ENCODE measurements around the gene FER1L5. TPM values are rescaled to one million over a fixed set of nuclear protein-coding genes. Genes with fewer than 3 reads are reported as not detected.

FER1L5 gene
- 0.52 TPM for total RNA-seq

DNA sequence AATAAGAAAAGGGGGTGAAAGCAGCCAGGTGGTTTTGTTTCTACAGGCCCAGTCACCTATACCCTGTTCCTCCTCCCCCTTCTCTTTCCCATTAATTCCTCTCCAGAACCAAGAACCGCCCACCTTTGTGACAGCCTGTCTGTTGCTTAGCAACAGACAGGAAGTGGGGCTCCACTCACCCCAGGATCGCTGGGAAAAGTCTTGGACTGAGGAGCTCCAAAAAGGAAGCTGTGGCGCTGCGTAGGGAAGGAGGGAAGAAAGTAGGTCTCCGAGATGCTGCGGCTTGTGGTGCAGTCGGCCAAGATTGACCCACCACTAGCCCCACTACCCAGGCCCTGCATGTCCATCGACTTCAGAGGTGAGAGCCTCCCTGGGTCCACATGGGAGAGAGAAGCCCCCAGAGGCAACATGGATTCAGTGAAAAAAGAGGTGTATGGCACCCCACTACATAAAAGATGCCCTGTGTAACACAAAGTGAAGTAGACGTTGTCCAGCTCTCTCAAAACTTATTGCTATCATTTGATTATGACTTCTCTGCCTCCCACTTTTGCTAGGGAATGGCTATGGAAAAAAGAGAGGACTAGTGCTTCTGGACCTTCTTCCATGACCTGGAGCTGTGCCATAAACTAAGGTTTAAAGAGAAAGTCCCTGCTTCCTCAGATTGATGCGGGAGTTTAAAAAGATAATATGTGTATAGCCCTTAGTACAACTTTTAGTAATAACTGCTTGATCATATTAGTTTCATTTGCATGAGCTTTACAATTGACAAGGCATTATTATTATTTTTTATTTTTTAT lies at the start of gene FER1L5:
Gene FER1L5 (plus strand): TSS at position 201 of the 797 bp plus-strand sequence. CDS start 73 bp downstream, at position 274.
- H3K36me3 ChIP-seq (ENCODE audit: control insufficient read depth in 3 of 3, insufficient read depth in 3 of 3, low read length in 3 of 3) = no peaks in the 10 kb centered on the region
- H3K4me3 ChIP-seq (ENCODE audit: low read length in 3 of 3) = no peak within 1 kb of the TSS
- no peak within 1 kb of the TSS for H3K27ac ChIP-seq (ENCODE audit: low read depth, low read length)
- H3K27me3 ChIP-seq (ENCODE audit: control insufficient read depth in 3 of 3, insufficient read depth in 3 of 3, low read length in 3 of 3) = no peaks in the 10 kb centered on the region
- peaks cover 5% of the 10 kb centered on the region in 3 donors for H3K4me1 ChIP-seq (ENCODE audit: control insufficient read depth in 3 of 3, insufficient read depth in 3 of 3, low read length in 3 of 3)
- no peak within 1 kb of the TSS for H3K9ac ChIP-seq (ENCODE audit: low read depth in 1 of 3, low read length in 3 of 3)
- H3K9me3 ChIP-seq (ENCODE audit: control insufficient read depth in 3 of 3, low read length in 3 of 3) = no peaks in the 10 kb centered on the region

DNA sequence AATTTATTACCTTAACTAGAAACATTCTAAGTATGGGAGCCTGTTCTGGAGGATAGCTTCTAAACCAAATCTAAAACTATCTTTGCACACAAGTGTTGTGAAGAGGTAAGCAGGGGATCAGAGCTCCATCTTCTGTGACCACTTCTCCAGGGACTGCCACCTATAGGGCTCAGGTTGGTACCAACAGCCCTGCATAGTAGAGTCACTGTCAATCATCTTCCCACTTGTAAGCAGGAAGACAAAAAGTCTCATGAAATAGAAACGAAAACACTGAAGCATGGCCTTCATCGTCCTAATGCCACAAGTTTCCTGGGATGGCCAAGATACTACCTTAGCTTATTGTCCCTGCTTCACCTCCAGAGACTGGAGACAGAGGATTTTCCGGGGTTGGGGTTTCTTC lies 48.3 kb upstream of the FER1L5 start:
- H3K9me3 ChIP-seq (ENCODE audit: control insufficient read depth in 3 of 3, low read length in 3 of 3) = no peaks in the 10 kb centered on the region
- no peak overlapping the region for H3K4me3 ChIP-seq (ENCODE audit: low read length in 3 of 3)
- H3K27ac ChIP-seq (ENCODE audit: low read depth, low read length) = no peak overlapping the region
- peaks cover 15 to 20% (median 19%) of the 10 kb centered on the region in 3 donors for H3K4me1 ChIP-seq (ENCODE audit: control insufficient read depth in 3 of 3, insufficient read depth in 3 of 3, low read length in 3 of 3)
- no peak overlapping the region for H3K9ac ChIP-seq (ENCODE audit: low read depth in 1 of 3, low read length in 3 of 3)
- no peaks in the 10 kb centered on the region for H3K27me3 ChIP-seq (ENCODE audit: control insufficient read depth in 3 of 3, insufficient read depth in 3 of 3, low read length in 3 of 3)
- H3K36me3 ChIP-seq (ENCODE audit: control insufficient read depth in 3 of 3, insufficient read depth in 3 of 3, low read length in 3 of 3) = peaks cover 29 to 45% (median 44%) of the 10 kb centered on the region in 3 donors

DNA sequence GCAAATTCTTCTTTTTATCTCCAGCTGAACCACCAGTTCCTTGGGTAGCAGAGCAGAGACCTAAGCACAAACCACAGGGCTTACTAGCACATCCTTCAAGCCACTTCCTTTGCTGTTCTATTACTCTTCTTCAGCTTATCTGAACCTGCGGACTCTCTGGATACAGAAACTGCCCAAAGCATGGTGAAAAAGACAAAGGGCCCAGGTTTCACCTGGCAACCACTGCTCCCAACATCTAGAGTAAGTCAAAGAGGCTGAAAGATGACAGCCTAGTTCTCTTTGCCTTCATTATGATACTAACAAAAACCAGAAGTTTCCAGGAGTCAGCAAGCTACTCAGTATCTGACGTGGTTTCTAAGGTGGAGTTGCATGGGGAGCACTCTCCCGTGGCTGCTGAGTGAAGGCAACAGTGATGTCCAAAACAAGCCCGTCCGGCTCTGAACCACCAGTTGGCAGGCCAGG lies 47.8 kb upstream of the FER1L5 start:
- Histone ChIP-seq H3K4me1 (ENCODE audit: control insufficient read depth in 3 of 3, insufficient read depth in 3 of 3, low read length in 3 of 3) (peaks cover 15 to 20% (median 19%) of the 10 kb centered on the region in 3 donors), H3K27ac (ENCODE audit: low read depth, low read length) (no peak overlapping the region), H3K36me3 (ENCODE audit: control insufficient read depth in 3 of 3, insufficient read depth in 3 of 3, low read length in 3 of 3) (peaks cover 29 to 45% (median 41%) of the 10 kb centered on the region in 3 donors)

DNA sequence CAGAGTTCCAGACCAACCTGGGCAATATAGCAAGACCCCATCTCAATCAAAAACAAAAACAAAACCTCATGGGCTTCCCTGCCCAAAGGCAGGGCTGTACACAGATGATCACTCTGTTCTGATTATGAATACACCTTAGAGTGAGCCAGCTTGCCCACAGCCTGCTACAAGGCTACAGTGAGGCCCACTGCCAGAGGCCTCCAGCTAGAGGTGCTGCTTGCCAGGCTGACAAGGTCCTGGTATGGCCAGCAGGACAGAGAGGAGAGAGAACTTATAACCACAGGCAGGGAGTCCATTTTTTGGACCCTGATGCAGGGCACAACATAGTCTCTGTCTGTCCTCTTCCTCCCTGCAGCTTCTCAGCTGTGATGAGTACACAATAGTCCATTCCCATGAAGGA lies 46.0 kb upstream of the FER1L5 start:
- no peaks in the 10 kb centered on the region for H3K9me3 ChIP-seq (ENCODE audit: control insufficient read depth in 3 of 3, low read length in 3 of 3)
- H3K4me1 ChIP-seq (ENCODE audit: control insufficient read depth in 3 of 3, insufficient read depth in 3 of 3, low read length in 3 of 3) = peaks cover 17 to 21% (median 17%) of the 10 kb centered on the region in 3 donors
- no peak overlapping the region for H3K4me3 ChIP-seq (ENCODE audit: low read length in 3 of 3)
- no peaks in the 10 kb centered on the region for H3K27me3 ChIP-seq (ENCODE audit: control insufficient read depth in 3 of 3, insufficient read depth in 3 of 3, low read length in 3 of 3)
- no peak overlapping the region for H3K9ac ChIP-seq (ENCODE audit: low read depth in 1 of 3, low read length in 3 of 3)
- peaks cover 39 to 56% (median 50%) of the 10 kb centered on the region in 3 donors for H3K36me3 ChIP-seq (ENCODE audit: control insufficient read depth in 3 of 3, insufficient read depth in 3 of 3, low read length in 3 of 3)
- no peak overlapping the region for H3K27ac ChIP-seq (ENCODE audit: low read depth, low read length)

More for the DNA sequence above, 47.8 kb upstream of the FER1L5 start:
- Histone ChIP-seq H3K27me3 (ENCODE audit: control insufficient read depth in 3 of 3, insufficient read depth in 3 of 3, low read length in 3 of 3) (no peaks in the 10 kb centered on the region), H3K9me3 (ENCODE audit: control insufficient read depth in 3 of 3, low read length in 3 of 3) (no peaks in the 10 kb centered on the region), H3K4me3 (ENCODE audit: low read length in 3 of 3) (no peak overlapping the region), H3K9ac (ENCODE audit: low read depth in 1 of 3, low read length in 3 of 3) (no peak overlapping the region)

DNA sequence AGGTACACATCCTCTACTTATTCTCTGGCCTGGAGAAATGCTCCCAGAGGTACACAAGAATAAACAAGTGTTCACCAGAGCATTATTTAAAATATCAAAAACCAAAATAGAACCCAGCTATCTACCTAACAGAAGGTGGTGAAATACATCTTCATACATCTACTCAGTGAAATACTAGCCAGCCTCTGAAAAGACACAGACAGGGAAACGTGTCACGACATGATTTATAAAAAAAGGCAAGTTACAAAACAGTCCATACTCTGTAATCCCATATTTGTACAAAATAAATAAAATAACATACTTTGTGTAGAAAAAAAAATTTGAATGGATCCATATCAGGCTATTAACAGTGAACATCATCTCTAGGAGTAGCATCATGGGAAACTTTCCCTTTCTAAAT lies 42.6 kb upstream of the FER1L5 start:
- Histone ChIP-seq H3K9ac (ENCODE audit: low read depth in 1 of 3, low read length in 3 of 3) (no peak overlapping the region), H3K36me3 (ENCODE audit: control insufficient read depth in 3 of 3, insufficient read depth in 3 of 3, low read length in 3 of 3) (peaks cover 50 to 59% (median 54%) of the 10 kb centered on the region in 3 donors), H3K27me3 (ENCODE audit: control insufficient read depth in 3 of 3, insufficient read depth in 3 of 3, low read length in 3 of 3) (no peaks in the 10 kb centered on the region), H3K4me3 (ENCODE audit: low read length in 3 of 3) (no peak overlapping the region), H3K4me1 (ENCODE audit: control insufficient read depth in 3 of 3, insufficient read depth in 3 of 3, low read length in 3 of 3) (peaks cover 19 to 29% (median 20%) of the 10 kb centered on the region in 3 donors), H3K27ac (ENCODE audit: low read depth, low read length) (peak overlapping the region; percentile 59), H3K9me3 (ENCODE audit: control insufficient read depth in 3 of 3, low read length in 3 of 3) (no peaks in the 10 kb centered on the region)

DNA sequence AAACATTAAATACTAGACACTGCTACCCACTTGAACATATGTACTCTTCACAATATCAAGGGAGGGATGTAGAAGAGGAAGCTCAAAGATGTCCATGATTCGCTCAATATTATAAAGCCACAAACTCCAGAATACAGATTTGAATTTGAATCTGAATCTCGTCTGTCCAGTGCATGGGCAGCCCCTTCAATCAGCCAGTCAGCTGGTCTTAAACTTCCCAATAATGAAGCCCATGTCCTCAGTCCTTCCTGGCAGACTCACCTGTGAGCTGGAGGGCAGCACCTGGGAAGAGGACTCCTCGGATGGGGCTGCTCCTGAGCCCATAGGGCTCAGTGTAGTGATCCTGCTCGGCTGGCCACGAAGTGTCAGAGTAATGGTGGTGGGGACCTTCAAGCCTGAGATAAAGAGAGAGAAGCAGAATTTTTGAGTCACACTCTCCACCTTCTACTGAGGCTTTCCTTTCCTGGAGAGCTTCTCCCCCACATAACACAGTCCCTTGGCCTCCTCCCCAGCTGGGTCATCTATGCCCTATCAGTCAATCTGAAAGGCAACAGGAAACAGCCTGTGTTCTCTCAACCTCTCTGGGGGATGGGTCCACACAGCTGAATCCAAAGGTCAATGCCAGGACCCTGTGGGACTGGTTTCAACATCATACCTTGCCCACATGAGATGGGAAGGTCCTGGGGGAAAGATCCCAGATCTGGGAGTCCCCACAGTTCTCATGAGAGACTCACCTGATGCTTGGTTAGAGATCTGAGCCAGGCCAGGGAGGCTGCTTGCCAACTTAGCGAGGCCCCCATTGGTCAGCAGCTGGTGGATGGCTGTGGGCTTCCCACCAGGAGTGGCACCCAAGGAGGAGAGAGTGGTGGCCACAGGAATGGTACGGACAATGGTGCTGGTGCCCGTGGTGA lies 40.9 kb upstream of the FER1L5 start:
- H3K9ac ChIP-seq (ENCODE audit: low read depth in 1 of 3, low read length in 3 of 3) = no peak overlapping the region
- H3K36me3 ChIP-seq (ENCODE audit: control insufficient read depth in 3 of 3, insufficient read depth in 3 of 3, low read length in 3 of 3) = peaks cover 58 to 66% (median 60%) of the 10 kb centered on the region in 3 donors
- no peak overlapping the region for H3K27ac ChIP-seq (ENCODE audit: low read depth, low read length)
- no peaks in the 10 kb centered on the region for H3K27me3 ChIP-seq (ENCODE audit: control insufficient read depth in 3 of 3, insufficient read depth in 3 of 3, low read length in 3 of 3)
- peaks cover 22 to 39% (median 31%) of the 10 kb centered on the region in 3 donors for H3K4me1 ChIP-seq (ENCODE audit: control insufficient read depth in 3 of 3, insufficient read depth in 3 of 3, low read length in 3 of 3)
- no peak overlapping the region for H3K4me3 ChIP-seq (ENCODE audit: low read length in 3 of 3)
- no peaks in the 10 kb centered on the region for H3K9me3 ChIP-seq (ENCODE audit: control insufficient read depth in 3 of 3, low read length in 3 of 3)

DNA sequence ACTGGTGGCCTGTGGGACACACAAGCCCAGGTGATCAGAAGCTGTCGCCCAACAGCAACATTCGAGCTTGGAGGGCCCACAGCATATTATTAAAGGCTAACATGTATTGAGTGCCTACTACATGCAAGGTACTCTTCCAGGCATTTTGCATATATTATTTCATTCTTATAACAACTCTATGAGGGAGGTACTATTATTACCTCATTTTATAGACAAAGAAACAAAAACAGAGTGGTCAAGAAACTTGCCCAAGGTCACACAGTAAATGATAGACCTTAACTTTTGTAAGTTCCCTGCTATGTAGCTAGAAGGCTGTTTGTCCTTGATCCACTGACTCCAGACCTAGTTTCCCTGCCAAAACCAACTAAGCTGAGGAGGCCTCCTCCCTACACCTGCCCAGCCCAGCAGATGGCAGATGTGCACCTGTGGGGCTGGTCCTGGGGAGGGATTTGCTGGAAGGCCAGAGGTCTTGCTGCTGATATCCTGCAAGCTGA lies 40.2 kb upstream of the FER1L5 start:
- Histone ChIP-seq H3K4me1 (ENCODE audit: control insufficient read depth in 3 of 3, insufficient read depth in 3 of 3, low read length in 3 of 3) (peaks cover 23 to 42% (median 35%) of the 10 kb centered on the region in 3 donors), H3K27ac (ENCODE audit: low read depth, low read length) (no peak overlapping the region), H3K9ac (ENCODE audit: low read depth in 1 of 3, low read length in 3 of 3) (no peak overlapping the region), H3K27me3 (ENCODE audit: control insufficient read depth in 3 of 3, insufficient read depth in 3 of 3, low read length in 3 of 3) (no peaks in the 10 kb centered on the region), H3K36me3 (ENCODE audit: control insufficient read depth in 3 of 3, insufficient read depth in 3 of 3, low read length in 3 of 3) (peaks cover 61 to 70% (median 67%) of the 10 kb centered on the region in 3 donors), H3K4me3 (ENCODE audit: low read length in 3 of 3) (no peak overlapping the region), H3K9me3 (ENCODE audit: control insufficient read depth in 3 of 3, low read length in 3 of 3) (no peaks in the 10 kb centered on the region)

DNA sequence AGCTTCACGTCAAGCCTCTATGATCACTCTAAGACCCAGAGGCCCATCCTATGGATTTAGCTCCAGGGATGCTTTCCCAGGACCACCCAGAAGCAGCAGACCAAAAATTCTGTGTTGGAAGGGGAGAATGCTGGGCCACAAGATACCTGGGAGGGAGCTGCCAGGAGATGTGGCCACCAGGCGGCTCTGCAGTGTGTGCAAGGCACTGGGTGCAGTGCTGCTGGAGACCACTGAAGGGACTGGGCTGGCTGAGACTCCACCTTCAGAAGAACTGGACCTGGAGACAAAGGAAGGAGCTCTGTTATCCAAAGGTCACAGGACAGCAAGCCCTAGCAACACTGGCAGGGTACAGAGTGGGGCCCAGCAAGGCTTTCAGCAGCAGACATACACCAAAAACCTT lies 38.5 kb upstream of the FER1L5 start:
- H3K4me3 ChIP-seq (ENCODE audit: low read length in 3 of 3) = no peak overlapping the region
- H3K36me3 ChIP-seq (ENCODE audit: control insufficient read depth in 3 of 3, insufficient read depth in 3 of 3, low read length in 3 of 3) = peaks cover 67 to 82% (median 81%) of the 10 kb centered on the region in 3 donors
- no peak overlapping the region for H3K27ac ChIP-seq (ENCODE audit: low read depth, low read length)
- no peaks in the 10 kb centered on the region for H3K27me3 ChIP-seq (ENCODE audit: control insufficient read depth in 3 of 3, insufficient read depth in 3 of 3, low read length in 3 of 3)
- no peak overlapping the region for H3K9ac ChIP-seq (ENCODE audit: low read depth in 1 of 3, low read length in 3 of 3)
- peaks cover 32 to 57% (median 50%) of the 10 kb centered on the region in 3 donors for H3K4me1 ChIP-seq (ENCODE audit: control insufficient read depth in 3 of 3, insufficient read depth in 3 of 3, low read length in 3 of 3)
- H3K9me3 ChIP-seq (ENCODE audit: control insufficient read depth in 3 of 3, low read length in 3 of 3) = no peaks in the 10 kb centered on the region

DNA sequence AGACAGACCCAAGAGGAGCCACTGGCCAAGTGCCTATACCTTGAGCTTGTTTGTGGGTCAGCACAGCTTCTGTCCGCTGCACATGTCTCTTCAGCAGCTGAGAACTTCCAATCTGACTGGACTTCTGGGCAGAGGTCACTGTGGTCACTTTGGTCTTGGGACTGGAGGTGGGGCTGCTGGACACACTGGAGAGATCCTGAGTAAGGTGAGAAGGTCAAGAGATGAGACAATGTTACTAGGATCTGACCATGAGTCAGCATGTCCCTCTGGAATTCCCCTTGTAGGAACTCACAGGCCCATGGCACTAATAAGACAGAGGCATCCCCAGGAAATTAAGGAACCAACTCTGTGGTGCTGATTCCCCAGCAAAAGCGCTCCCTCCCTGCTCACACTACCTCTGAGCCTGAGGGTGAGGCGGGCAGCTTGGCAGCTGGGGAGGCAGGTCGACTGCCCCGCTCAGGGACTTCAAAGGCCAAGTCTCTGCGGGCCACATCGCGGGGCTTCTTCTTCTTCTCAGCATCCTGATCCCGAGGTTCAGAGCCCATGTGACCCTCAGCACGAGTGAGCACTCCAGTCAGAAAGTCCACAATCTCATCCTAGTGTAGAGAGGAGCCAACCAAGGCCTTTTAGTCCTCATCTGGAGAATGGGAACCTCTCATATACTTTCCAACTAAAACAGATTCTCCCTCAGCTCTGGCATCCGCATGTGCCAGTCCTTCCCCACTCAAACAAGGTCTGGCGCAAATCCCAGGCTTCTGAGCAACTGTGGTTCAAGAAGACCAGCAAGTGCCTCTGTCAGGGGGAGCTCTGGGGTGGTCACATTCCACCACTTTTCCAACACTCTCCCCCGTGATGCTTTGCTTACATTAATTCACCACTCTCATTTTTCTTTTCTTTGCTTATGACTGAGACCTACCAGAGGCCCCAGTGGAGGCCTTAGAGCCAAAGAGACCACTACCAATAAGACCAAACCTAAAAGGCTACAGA lies 33.8 kb upstream of the FER1L5 start:
- no peaks in the 10 kb centered on the region for H3K9me3 ChIP-seq (ENCODE audit: control insufficient read depth in 3 of 3, low read length in 3 of 3)
- H3K4me1 ChIP-seq (ENCODE audit: control insufficient read depth in 3 of 3, insufficient read depth in 3 of 3, low read length in 3 of 3) = peaks cover 29 to 40% (median 40%) of the 10 kb centered on the region in 3 donors
- H3K27ac ChIP-seq (ENCODE audit: low read depth, low read length) = peak overlapping the region; percentile 82
- no peaks in the 10 kb centered on the region for H3K27me3 ChIP-seq (ENCODE audit: control insufficient read depth in 3 of 3, insufficient read depth in 3 of 3, low read length in 3 of 3)
- peak overlapping the region in 1 of 3 donors; percentile 33 for H3K9ac ChIP-seq (ENCODE audit: low read depth in 1 of 3, low read length in 3 of 3)
- peaks cover 71 to 96% (median 91%) of the 10 kb centered on the region in 3 donors for H3K36me3 ChIP-seq (ENCODE audit: control insufficient read depth in 3 of 3, insufficient read depth in 3 of 3, low read length in 3 of 3)
- H3K4me3 ChIP-seq (ENCODE audit: low read length in 3 of 3) = peak overlapping the region in 2 of 3 donors; percentile 10 to 14
